ENCODE results near the gene KRI1. TPM values are rescaled to one million over a fixed set of nuclear protein-coding genes. Genes with fewer than 3 reads are reported as not detected.
A peak's percentile ranks its signal among the peaks of the same experiment; 100 is the strongest.

KRI1 gene
- total RNA-seq, 1 experiment from 2014 or later, result 24.5 TPM

DNA sequence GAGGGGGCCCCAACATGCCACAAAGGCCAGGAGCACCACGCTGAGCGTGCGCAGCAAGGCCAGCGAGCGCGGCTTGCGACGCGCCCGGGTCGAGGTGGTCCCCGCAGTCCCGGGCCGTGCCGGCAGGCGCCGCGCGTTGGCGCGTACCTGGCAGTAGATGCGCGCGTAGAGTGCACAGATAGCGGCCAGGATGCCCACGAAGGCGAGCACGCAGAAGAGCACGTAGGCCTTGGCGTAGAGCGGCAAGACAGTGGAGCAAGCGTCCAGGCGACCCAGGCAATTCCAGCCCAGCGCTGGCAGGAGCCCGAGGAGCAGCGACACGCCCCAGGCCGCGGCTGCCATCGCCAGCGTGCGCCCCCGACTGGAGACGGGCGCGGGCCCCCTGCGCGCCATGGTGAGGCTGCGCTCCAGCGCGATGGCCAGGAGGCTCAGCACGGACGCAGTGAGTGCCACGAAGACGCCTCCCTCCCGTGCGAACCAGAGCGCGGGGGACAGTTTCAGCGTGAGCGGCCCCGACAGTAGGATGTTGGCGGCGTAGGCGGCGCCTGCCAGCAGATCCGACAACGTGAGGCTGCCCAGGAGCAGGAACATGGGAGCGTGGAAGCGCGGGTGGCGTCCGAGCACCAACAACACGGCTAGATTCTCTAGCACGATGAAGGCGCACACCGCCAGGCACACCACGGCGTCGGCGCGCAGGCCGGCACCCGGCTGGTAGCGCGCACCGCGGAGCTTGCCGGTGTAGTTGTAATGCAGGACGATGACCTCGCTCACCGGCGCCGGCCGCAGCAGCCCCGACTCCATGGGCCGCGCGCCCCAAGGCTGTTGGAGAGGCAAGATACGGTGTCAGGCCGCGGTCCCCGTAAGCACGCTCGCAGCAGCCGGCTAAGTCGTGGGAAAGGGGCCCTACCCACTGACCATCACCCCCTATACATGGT lies 51.3 kb downstream of the KRI1 start:
- ChIA-PET CTCF (no interaction called here), POLR2A (ENCODE audit: unreplicated experiment) (no interaction called here)
- H3K27ac ChIP-seq, result no peak overlapping the region
- no peak for TF ChIP-seq EZH2 (IDR thresholded peaks at IDR 0.05; ENCODE audit: low read depth)
- TF ChIP-seq, protein P1, sequence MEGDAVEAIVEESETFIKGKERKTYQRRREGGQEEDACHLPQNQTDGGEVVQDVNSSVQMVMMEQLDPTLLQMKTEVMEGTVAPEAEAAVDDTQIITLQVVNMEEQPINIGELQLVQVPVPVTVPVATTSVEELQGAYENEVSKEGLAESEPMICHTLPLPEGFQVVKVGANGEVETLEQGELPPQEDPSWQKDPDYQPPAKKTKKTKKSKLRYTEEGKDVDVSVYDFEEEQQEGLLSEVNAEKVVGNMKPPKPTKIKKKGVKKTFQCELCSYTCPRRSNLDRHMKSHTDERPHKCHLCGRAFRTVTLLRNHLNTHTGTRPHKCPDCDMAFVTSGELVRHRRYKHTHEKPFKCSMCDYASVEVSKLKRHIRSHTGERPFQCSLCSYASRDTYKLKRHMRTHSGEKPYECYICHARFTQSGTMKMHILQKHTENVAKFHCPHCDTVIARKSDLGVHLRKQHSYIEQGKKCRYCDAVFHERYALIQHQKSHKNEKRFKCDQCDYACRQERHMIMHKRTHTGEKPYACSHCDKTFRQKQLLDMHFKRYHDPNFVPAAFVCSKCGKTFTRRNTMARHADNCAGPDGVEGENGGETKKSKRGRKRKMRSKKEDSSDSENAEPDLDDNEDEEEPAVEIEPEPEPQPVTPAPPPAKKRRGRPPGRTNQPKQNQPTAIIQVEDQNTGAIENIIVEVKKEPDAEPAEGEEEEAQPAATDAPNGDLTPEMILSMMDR (conservative IDR thresholded peaks at IDR 0.05), result no peak
- H3K4me2 ChIP-seq, result no peak overlapping the region
- H2AFZ ChIP-seq, result no peak overlapping the region
- peaks cover 31% of the 10 kb centered on the region; the same call in 1 of the 2 replicates for H3K4me1 ChIP-seq (replicated peaks; ENCODE audit: insufficient read depth)
- intact Hi-C loops (cut with micrococcal nuclease; ENCODE audit: unreplicated experiment), result no loop called here
- H3K27me3 ChIP-seq (ENCODE audit: insufficient read depth, low read depth), result peaks cover 4% of the 10 kb centered on the region; the same call in 1 of the 2 replicates
- H3K36me3 ChIP-seq (ENCODE audit: low read depth), result no peaks in the 10 kb centered on the region
- no peaks in the 10 kb centered on the region for H4K20me1 ChIP-seq (ENCODE audit: insufficient read depth)
- BruUV-seq (replicated peaks), result no TSS peak
- DNase-seq, result no peak
- H3K9me3 ChIP-seq (ENCODE audit: insufficient read depth, low read depth), result no peaks in the 10 kb centered on the region
- no peaks in the 10 kb centered on the region for H3K9me2 ChIP-seq (ENCODE audit: insufficient read depth)
- no peak overlapping the region for H3K4me3 ChIP-seq
- no peaks in the 10 kb centered on the region for H3K79me2 ChIP-seq (ENCODE audit: low read depth)
- peaks cover 40% of the 10 kb centered on the region; the same call in 1 of the 2 replicates for H3F3A ChIP-seq (ENCODE audit: insufficient read depth, low read depth)

DNA sequence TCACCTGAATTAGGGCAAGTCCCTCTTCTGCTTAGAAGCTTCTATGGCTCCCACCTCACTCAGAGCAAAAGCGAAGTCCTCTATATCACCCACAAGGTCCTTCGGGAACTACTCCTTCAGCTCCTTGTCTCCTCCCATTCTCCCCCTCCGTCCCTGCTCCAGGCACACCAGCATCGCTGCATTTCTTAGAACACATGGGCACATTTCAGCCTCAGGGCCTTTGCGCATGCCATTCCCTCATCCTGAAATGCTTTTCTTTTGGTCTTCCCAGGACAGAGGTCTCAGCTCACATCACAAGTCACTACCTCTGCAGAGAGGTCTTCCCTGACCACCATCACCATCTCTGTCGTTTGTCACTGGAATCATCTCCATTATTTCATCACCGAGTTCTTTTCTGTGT lies 52.6 kb downstream of the KRI1 start:
- H3K9me2 ChIP-seq (ENCODE audit: insufficient read depth), result no peaks in the 10 kb centered on the region
- TF ChIP-seq, protein P1 (conservative IDR thresholded peaks at IDR 0.05), result no peak
- TF ChIP-seq EZH2 (IDR thresholded peaks at IDR 0.05; ENCODE audit: low read depth), result no peak
- no peaks in the 10 kb centered on the region for H3K27me3 ChIP-seq (ENCODE audit: insufficient read depth, low read depth)
- H3K4me1 ChIP-seq (replicated peaks; ENCODE audit: insufficient read depth), result peaks cover 33% of the 10 kb centered on the region; the same call in 1 of the 2 replicates
- H3K79me2 ChIP-seq (ENCODE audit: low read depth), result no peaks in the 10 kb centered on the region
- ChIA-PET POLR2A (ENCODE audit: unreplicated experiment) (no interaction called here), CTCF (interaction anchor here (0.5 kb wide), 1 partner anchor 46 kb away, joined by 5 read pairs; no protein-coding TSS in a partner anchor)
- no peaks in the 10 kb centered on the region for H4K20me1 ChIP-seq (ENCODE audit: insufficient read depth)
- H3K27ac ChIP-seq, result no peak overlapping the region
- intact Hi-C loops (cut with micrococcal nuclease; ENCODE audit: unreplicated experiment), result no loop called here
- DNase-seq, result no peak
- no peak overlapping the region for H3K4me2 ChIP-seq
- H3F3A ChIP-seq (ENCODE audit: insufficient read depth, low read depth), result peaks cover 33% of the 10 kb centered on the region; the same call in 1 of the 2 replicates
- H2AFZ ChIP-seq, result no peak overlapping the region
- BruUV-seq (replicated peaks), result TSS peak; percentile 31
- H3K36me3 ChIP-seq (ENCODE audit: low read depth), result no peaks in the 10 kb centered on the region
- H3K4me3 ChIP-seq, result no peak overlapping the region
- no peaks in the 10 kb centered on the region for H3K9me3 ChIP-seq (ENCODE audit: insufficient read depth, low read depth)

DNA sequence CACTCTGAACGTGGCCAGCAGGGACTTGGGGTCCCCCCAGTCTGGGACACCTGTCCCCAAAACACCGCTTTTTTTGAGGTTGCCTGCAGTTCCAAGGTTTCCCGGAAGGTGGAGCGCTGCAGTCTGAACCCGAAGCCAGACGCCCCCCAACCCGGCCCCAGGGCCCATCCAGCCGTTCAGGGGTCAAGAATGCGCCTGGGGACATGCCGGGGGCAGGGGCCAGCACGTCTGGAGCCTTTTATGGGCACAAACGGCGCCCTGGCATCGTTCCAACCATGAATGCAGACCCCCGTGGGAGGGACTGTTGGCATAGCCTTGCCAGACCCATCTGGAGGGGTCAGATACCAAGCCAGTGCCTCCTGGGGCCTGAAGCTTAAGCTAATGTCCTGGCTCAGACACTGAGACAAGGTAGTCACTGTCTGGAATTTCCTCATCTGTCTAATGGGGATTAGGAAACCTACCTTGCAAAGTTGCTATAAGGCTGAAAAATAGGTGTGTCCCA lies 55.5 kb downstream of the KRI1 start:
- peak; percentile 29 to 75 for DNase-seq
- TF ChIP-seq, protein P1 (conservative IDR thresholded peaks at IDR 0.05), result peak; percentile 95
- no peak for TF ChIP-seq EZH2 (IDR thresholded peaks at IDR 0.05; ENCODE audit: low read depth)
- ChIA-PET CTCF (interaction anchor here (0.6 to 0.7 kb wide), 2 partner anchors 25 to 137 kb away, joined by 4 read pairs; no protein-coding TSS in a partner anchor), POLR2A (ENCODE audit: unreplicated experiment) (interaction anchor here (0.6 kb wide), 1 partner anchor 56 kb away, joined by 4 read pairs; no protein-coding TSS in a partner anchor)
- Histone ChIP-seq H3K36me3 (ENCODE audit: low read depth) (no peaks in the 10 kb centered on the region), H3K4me1 (replicated peaks; ENCODE audit: insufficient read depth) (peaks cover 18% of the 10 kb centered on the region; the same call in 1 of the 2 replicates), H2AFZ (no peak overlapping the region), H3K9me2 (ENCODE audit: insufficient read depth) (no peaks in the 10 kb centered on the region), H3K4me2 (peak overlapping the region; percentile 50), H3K27ac (peak overlapping the region; percentile 24; the same call in 1 of the 2 replicates), H4K20me1 (ENCODE audit: insufficient read depth) (no peaks in the 10 kb centered on the region), H3K4me3 (no peak overlapping the region), H3K9me3 (ENCODE audit: insufficient read depth, low read depth) (no peaks in the 10 kb centered on the region), H3K27me3 (ENCODE audit: insufficient read depth, low read depth) (no peaks in the 10 kb centered on the region), H3K79me2 (ENCODE audit: low read depth) (no peaks in the 10 kb centered on the region), H3F3A (ENCODE audit: insufficient read depth, low read depth) (peaks cover 35% of the 10 kb centered on the region; the same call in 1 of the 2 replicates)
- intact Hi-C loops (cut with micrococcal nuclease; ENCODE audit: unreplicated experiment), result no loop called here
- BruUV-seq (replicated peaks), result no TSS peak
